ENCODE data around the gene SCPEP1. TPM values are rescaled to one million over a fixed set of nuclear protein-coding genes. Genes with fewer than 3 reads are reported as not detected.
"Not testable (repeated sequence)": the region's sequence is repeated elsewhere in the genome, so short reads cannot be mapped to it uniquely, and the experiment has no call there.

Gene SCPEP1
- total RNA-seq, 1 donor from 2014 or later, result 45.6 TPM

- intact Hi-C loops (cut with DNase I), result no loop called here
- DNase-seq (ENCODE audit: low spot score), result peak; percentile 97
Observed at GRCh38 chr17:56960596-56961538, 17.1 kb upstream of the SCPEP1 start, which contains the start of gene COIL. Gene COIL (minus strand): TSS chr17:56961050. CDS start chr17:56961019, 31 bp downstream.

DNA sequence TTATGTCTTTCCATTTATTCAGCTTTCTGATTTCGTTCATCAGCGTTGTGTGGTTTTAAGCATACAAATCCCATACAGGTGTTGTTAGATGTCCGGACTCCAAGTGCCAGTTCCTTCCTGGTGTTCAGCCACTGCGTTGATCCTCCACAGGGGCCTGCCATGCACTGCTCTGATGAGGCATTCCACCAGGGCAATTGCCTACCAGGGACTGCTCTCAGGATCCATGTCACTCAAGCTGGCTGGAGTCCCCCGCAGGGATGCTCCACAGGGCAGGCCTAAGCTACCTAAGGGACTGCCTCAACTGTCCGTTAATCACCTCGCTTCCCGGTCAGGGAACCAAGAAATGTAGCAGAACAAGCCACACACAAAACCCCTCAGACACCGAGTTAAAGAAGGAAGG is 12.7 kb upstream of the SCPEP1 start:
- not testable (repeated sequence) for DNase-seq (ENCODE audit: low spot score)

GRCh38 chr17:56965681-56966080 is 12.2 kb upstream of the SCPEP1 start:
- intact Hi-C loops (cut with DNase I); DNase-seq (ENCODE audit: low spot score): not testable (repeated sequence)

More for the DNA sequence above, 12.7 kb upstream of the SCPEP1 start:
- intact Hi-C loops (cut with DNase I), result not testable (repeated sequence)

DNA sequence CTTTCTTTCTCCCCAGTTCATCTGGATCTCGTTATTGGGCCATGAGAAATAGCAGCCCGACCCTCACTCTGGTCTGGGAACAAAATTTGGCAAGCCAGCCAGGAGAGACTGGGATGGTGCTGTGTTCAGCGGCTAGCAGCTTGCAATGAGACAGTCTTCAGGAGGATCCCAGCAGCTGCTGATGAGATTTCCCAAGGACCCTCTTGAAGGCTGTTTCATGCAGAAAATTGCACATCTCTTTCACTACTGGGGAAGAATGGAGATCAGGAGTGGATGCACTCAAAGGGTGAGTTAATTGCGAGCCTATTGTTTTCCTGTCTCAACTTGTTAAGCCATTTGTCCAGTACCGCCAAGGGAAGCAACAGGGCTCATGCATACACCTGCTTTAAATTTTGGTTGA is 11.6 kb upstream of the SCPEP1 start:
- intact Hi-C loops (cut with DNase I), result no loop called here
- DNase-seq (ENCODE audit: low spot score), result no peak

GRCh38 chr17:56970974-56971373 is 7.0 kb upstream of the SCPEP1 start:
- DNase-seq (ENCODE audit: low spot score), result no peak
- intact Hi-C loops (cut with DNase I), result no loop called here

- no peak for DNase-seq (ENCODE audit: low spot score)
- intact Hi-C loops (cut with DNase I), result no loop called here
Observed at GRCh38 chr17:56972111-56972730, 5.7 kb upstream of the SCPEP1 start.

GRCh38 chr17:56973520-56973919 is 4.4 kb upstream of the SCPEP1 start:
- intact Hi-C loops (cut with DNase I), result no loop called here
- no peak for DNase-seq (ENCODE audit: low spot score)

DNA sequence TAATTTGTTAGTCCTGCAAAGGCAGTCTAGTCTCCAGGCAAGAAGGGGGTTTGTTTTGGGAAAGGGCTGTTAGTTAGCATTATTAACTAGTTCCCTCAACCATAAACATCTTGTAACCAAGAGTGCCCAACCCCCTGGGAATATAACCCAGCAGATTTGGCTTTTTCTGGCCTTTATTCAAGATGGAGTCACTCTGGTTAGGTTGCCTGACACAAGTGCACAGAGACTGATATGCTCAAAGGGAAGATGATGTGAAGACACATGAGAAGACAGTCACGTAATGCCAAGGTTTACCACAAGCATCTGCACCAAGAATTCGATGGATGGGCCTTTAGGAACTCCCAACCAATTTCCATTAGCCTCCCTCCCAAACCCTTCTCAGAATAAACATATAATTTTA is 3.9 kb upstream of the SCPEP1 start:
- no peak for DNase-seq (ENCODE audit: low spot score)
- intact Hi-C loops (cut with DNase I), result no loop called here

- intact Hi-C loops (cut with DNase I), result no loop called here
Observed at GRCh38 chr17:56975656-56976055, 2.3 kb upstream of the SCPEP1 start.

DNA sequence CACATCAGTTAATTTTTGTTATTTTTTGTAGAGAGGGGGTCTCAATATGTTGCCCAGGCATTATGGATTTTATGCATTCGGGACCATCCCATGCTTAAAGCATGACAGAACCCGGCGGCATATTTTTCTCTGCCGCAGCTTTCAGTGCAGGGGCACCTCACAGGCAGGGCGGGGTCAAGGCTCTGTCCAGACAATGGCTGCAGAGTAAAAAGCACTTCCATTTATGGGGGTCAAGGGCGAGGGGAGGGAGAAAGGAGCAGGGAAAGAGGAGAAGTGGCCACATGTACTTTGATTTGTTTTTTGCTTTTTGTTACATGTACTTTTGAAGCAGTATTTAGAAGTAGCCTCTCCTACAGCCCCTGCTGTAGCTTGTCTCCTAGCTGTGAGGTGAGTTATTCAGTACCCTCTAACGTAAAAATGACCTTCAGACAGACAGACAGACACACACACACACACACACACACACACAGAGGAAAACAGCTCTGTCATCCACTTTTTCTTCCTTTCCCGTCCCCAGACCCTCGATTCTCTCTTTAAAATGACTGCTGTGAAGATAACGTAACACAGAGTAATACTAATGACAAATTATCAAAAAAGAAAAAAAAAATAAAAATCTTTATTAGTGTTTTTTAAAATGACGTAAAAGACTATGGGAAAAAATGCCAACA is 856 bp upstream of the SCPEP1 start:
- peak; percentile 38 for DNase-seq (ENCODE audit: low spot score)
- intact Hi-C loops (cut with DNase I), result no loop called here

More at GRCh38 chr17:56975656-56976055, 2.3 kb upstream of the SCPEP1 start:
- no peak for DNase-seq (ENCODE audit: low spot score)

DNA sequence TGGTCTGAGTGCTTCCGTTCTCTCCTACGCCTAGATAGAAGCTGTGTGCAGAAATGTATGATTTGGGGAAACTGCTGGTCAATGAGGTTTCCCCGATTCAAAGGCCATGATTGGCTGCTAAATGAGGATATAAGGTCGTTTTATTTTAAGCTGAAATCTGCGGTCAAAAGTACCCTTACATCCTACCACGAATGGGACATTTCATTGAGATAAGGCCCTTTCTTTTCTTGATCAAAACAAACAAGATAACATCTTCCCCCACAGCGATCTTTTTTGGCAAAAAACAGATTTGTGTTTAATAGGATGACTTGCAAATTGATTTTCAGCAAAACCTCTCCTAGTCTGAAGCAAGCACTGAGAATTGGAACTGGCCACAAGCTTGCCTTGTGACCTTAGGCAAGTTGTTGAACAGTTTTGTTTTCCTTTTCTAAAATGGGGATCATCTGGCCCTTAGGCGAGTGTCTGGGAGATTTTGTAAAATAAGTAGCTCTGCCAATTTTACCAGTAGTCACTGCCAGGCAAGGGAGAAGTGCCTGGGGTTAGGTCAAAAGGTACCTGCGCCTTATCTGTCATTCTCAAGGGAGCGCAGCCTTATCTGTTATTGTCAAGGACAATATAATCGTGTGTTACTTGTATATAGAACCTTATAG is 635 bp downstream of the SCPEP1 start:
- peak; percentile 33 for DNase-seq (ENCODE audit: low spot score)
- intact Hi-C loops (cut with DNase I), result no loop called here

GRCh38 chr17:56979091-56979480 is 1.2 kb downstream of the SCPEP1 start:
- DNase-seq (ENCODE audit: low spot score), result no peak
- intact Hi-C loops (cut with DNase I), result no loop called here

DNA sequence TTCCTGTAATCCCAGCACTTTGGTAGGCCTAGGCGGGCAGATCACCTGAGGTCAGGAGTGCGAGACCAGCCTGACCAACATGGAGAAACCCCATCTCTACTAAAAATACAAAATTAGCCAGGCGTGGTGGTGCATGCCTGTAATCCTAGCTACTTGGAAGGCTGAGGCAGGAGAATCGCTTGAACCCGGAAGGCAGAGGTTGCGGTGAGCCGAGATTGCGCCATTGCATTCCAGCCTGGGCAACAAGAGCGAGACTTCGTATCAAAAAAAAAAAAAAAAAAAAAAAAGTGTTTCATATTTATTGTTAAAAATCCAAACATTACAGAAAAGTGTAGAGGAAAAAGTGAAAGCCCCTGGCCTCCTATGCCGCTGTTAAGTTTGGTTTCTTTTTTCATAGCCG is 2.6 kb downstream of the SCPEP1 start:
- intact Hi-C loops (cut with DNase I); DNase-seq (ENCODE audit: low spot score): not testable (repeated sequence)

- DNase-seq (ENCODE audit: low spot score), result no peak
- intact Hi-C loops (cut with DNase I), result no loop called here
Observed at GRCh38 chr17:56982312-56982711, 4.4 kb downstream of the SCPEP1 start.

DNA sequence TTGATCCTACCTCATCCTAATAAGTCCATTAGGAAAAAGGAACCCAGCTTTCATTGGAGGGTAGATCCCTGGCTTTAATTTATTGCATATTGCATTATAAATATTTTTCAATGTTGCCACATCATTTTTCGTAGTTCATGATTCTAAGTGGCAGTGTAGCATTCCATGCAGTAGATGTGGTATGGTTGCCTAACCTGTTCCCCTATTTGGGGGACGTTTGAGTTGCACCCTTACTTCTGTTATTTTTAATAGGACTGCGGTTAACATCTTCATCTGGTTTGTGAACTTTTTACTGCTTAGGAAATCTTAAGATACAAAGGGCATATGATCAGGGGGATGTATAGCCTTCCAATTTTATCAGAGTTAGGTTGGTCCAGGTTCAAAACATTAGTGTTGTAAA is 5.4 kb downstream of the SCPEP1 start:
- intact Hi-C loops (cut with DNase I), result no loop called here
- DNase-seq (ENCODE audit: low spot score), result no peak

DNA sequence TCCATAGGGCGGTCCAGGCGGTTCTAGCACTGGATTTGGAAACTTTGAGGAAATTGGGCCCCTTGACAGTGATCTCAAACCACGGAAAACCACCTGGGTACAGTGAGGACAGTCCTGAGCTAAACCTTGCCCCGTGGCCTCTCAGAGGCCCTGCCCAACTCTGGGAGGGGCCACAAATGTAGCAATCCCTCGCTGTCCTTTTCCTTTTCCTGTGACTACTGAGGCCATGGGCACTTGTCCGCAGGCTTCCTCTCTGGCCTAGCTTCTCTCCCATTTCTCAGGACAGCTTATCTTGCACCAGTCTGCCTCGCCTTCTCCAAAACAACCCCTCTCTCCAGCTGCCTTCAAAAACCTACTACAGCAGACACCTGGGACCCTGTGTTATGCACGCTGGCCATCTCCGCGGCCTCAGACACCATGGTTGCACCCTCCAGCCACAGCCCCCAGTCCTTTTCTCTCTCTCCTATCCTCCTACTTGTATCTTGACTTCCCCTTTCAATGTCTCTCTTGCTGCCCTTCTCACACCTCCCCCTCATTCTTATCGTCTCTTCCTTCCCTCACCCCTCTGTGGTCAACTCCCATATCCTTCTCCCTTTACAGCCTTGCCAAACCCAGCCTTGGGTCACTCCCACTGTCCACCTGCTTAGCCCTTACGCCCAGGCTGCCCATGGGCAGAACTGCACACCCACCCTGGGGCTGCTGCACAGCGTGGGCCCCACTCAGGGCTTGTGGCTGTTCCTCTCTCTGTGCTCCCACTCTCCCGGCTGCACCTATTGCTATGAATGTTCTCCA is 7.6 kb downstream of the SCPEP1 start:
- peak; percentile 76 for DNase-seq (ENCODE audit: low spot score)
- intact Hi-C loops (cut with DNase I), result no loop called here

- intact Hi-C loops (cut with DNase I), result no loop called here
- no peak for DNase-seq (ENCODE audit: low spot score)
Observed at GRCh38 chr17:56987283-56987834, 9.4 kb downstream of the SCPEP1 start.

- intact Hi-C loops (cut with DNase I), result no loop called here
- DNase-seq (ENCODE audit: low spot score), result no peak
Observed at GRCh38 chr17:56988901-56989572, 11.1 kb downstream of the SCPEP1 start.

Data from cardiac septum (tissue), 1 donor.